HG03558 (cell line): ENCODE results near the gene HDAC2.
"Not testable (repeated sequence)": the region's sequence is repeated elsewhere in the genome, so short reads cannot be mapped to it uniquely, and the experiment has no call there.

Source experiments
- ATAC-seq: cut with Tn5 transposase; IDR thresholded peaks from one replicate; pipeline ENCODE4 v1.9.1; 2021; ENCODE audit warnings: moderate number of reproducible peaks; ENCODE audit not compliant: unreplicated experiment; ENCODE audit errors: extremely low read depth

The HDAC2 gene

DNA sequence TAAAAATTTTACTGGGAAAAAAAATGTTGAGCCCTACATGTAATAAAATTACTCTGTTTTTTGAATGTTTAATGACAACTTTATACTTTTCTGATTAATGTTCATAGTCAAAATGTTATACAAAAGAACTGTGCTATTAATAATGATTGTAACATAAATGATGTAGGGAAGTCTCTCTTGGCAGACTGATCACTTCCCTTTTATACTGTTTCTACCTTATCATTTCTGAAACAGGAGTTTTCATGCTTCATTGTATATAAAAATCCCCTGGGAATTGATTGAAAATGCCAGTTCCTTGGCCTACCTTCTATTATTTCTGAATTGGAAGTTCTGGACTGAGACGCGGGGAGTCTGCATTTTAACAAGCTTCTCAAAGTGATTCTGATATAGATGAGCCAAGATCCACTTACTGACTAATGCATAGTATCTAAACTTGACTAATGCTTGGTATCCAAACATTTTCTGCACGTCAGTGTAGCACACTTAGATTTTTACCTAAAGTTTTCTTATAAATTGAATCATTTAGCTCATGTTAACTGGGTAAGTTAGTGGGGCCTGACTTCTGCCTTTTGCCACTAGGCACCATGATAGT lies 7.2 kb upstream of the HDAC2 start:
- no peak for ATAC-seq

DNA sequence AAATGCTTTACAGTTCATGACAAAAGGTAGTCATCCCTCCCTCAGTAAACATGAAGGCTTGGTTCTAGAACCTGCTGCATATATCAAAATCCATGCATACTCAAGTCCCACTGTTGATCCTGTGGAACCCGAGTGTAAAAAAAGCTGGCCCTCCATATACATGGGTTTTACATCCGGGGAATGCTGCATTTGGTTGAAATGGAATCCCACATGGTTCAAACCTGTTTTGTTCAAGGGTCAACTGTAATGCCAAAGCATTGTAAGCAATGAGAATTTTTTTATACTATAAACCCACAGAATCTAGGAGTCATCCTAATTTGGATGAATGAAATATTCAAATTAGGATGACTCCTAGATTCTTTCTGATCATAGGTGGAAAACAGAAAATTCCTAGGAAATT lies 5.9 kb upstream of the HDAC2 start:
- ATAC-seq = no peak

DNA sequence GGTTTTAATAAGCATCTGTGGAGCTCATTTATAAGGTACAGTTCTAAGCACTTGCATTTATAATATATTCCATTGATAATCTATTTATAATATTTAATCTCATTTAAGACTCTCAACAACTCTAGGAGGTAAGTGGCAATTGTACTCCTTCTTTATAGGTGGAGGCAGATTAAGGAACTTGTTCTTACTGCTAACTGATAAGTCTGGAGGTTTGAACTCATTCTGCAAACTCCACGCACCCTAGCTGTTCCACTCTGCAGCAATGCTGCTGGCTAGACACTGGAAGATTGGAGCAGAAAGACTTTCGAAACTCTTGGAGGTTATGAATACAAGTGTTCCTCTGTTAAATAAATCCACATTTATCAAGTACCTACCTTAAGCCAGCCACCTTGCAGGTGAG lies 793 bp upstream of the HDAC2 start:
- no peak for ATAC-seq

DNA sequence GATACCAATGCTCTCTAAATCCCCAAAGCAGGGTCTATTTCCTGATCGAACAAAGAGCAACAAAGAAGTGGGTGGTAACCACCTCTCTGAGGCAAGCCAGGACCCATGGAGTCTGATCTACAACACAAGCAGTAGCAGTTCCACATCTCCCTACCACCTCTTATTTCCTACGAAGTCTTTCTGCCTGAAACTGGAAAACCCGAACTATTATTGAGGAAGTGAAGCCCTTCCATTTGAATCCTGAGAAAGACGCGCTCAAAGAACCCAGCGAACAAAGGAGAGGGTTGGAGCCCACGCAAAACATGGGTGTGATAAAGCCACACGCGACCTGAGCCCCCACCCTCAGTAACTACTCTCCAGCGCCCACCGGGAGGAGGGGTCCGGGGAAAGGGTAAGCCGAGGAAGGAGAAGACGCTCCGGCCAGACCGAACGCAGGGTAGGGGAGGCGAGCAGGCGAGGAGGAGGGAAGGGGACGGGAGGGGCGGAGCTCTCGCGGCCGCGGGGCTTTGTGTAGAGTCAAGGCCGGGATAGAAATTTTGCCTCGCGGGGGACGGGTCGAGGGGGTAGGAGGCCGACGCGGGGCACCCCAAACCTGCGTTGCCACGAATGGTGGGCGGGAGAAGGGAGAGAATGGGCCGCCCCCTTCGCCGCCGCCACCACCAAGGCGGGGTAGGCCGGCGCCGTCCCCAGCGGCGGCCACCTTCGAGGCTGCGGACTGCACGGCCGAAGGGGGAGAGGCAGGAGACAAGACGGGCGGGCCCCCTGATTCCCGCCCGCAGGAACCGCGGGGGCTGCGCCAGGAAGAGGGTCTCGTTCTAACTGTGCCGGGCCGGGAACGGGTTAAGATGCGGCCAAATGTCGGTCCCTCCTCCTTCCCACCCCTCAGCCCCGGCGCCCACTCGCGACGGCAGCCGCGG lies 802 bp downstream of the HDAC2 start:
- ATAC-seq = peak; percentile 3

DNA sequence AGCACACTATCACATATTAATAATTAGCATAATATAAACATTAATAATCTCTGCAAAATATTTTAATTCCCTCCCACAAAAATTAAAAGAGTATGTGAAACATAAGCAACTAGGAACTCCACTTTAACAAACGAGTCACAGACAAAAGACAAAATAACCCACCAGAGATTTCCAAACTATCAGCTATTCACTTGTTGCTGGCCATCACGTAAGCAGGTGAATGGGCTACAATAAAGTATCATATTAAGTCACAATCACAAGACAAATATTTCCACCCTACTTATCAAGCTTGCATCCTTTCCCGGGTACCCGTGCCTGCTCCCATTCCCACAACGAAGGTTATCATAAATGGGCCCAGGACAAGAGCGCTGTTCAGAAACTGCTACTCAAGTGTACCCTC lies 2.5 kb downstream of the HDAC2 start:
- ATAC-seq = no peak

DNA sequence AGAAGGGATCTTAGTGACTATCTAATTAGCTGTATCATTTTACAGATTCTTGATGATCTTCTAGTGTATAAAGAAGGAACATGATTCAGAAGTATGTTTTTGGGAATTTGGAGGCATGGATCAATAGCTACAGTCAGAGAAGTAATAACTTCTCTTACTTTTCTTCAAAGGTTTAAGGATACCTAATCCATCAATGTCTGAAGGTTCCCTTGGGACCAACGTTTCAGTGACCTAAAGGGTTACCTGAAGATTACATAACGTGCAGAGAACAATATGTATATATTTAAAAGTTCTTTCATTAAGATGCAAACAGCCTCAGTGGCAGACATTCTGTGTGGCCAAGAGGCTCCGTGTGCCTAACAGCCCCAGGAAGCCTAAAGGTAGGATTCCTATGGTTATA lies 3.2 kb downstream of the HDAC2 start:
- no peak for ATAC-seq

DNA sequence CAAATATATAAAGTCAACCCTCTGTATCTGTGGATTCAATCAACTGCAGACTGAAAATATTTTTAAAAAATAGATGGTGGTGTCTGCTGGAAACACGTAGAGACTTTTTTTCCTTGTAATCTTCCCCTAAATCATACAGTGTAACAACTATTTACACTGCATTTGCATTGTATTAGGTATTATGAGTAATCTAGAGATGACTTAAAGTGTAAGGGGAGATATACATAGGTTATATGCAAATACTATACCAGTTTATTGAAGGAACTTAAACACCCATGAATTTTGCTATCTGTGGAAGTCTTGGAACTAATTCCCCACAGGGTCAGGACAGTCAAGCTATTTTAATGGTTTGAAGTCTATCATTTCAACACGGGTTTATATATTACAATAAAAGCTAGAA lies 10.2 kb downstream of the HDAC2 start:
- peak; percentile 67 for ATAC-seq

DNA sequence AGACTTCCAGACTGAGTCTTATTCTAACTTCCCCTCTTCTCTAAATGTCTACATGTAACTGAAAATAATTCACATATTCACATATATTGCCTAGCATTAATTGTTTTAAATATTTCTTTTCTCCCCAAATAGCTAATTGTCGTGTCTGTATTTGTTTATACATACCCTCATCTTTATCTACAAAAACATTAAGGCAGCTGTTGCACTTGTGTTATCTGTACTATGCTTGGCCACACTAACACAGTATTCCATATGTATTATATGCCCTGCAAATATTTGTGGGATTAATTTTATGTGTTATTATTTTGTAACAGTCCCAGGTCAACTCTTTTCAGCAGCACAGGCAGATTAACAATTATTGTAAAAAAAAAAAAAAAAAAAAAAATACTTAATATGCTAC lies 11.7 kb downstream of the HDAC2 start:
- no peak for ATAC-seq

DNA sequence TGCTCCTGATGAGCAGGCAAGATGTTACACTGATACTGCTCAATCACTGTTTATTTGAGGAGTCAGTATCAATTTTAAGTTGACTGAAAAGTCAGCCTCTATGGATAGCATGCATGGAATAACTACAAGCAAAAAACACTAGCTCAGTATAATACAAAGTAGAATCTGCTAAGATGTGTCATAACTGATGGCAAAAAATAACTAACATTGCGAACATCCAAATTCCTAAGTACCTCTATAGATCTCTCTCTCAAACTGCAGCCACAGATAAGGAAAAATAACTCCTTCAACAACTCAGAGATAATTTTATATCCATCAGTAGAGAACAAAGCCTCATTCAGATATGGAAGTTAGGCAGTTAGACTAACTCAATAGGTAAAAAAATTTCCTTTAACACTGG lies 16.3 kb downstream of the HDAC2 start:
- no peak for ATAC-seq

DNA sequence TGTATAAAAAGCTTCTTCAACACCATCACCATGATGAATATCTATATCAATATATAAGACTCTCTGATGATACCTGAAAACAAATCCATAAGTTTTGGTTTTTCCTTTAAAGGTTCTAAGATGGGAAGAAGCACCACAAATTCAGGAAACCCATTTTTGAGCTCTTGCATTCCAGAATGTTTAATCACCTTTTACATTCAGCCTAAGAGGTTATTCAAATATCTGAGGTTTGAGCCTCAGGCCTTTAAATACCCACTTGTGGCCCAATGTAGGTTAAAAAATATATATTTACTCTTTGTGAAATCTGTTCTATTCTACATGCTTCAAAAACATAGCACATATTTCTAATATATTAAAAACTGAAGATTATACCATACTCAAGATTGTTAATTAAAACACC lies 17.6 kb downstream of the HDAC2 start:
- ATAC-seq = no peak

DNA sequence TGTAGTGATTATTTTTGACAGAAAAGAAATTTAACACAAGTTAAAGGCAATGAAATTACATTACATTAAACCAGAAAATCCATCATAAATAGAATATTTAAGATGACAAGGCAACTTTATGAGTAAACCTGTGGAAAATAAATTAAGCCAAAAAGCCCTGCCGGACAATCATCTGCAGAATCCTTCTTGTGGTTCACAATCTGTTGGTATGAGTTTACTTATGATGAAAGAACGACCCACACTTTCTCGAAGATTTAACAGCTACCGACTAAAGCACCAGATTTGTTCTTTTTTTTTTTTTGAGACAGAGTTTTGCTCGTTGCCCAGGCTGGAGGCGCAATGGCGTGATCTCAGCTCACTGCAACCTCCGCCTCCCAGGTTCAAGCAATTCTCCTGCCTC lies 21.4 kb downstream of the HDAC2 start:
- no peak for ATAC-seq

DNA sequence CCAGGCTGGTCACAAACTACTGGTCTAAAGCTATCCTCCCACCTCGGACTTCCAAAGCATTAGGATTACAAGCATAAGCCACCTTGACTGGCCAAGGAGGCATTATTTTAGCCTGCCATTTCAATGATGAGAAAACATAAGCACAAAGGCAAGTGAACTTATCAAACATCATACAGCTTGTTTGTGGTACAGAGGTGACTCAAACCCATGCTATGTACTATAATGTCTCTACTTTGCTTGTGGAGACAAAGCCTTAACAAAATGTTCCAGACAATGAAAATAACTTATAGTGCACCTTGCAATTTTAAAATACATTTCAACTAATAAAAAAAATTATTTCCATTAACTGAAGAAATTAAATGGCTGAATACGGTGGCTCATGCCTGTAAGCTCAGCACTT lies 26.2 kb downstream of the HDAC2 start:
- ATAC-seq = no peak

DNA sequence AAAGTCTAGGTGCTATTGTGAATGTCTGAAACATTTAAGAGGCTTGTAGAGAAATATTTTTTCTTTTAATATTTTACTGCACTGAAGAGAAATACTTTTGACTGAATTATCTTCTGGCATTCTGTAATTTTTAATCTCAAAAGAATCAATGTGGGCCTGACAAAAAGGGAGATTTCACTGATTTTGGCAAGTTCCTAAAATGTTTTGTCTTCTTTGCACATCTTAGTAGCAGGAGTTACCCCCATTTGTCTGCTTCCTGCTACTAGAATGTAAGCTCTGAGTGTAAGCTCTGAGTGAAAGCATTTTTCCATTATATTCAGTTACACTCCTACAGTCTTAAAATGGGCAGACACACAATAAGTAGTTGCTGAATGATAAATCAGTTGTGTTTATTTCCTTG lies 31.1 kb downstream of the HDAC2 start:
- no peak for ATAC-seq

DNA sequence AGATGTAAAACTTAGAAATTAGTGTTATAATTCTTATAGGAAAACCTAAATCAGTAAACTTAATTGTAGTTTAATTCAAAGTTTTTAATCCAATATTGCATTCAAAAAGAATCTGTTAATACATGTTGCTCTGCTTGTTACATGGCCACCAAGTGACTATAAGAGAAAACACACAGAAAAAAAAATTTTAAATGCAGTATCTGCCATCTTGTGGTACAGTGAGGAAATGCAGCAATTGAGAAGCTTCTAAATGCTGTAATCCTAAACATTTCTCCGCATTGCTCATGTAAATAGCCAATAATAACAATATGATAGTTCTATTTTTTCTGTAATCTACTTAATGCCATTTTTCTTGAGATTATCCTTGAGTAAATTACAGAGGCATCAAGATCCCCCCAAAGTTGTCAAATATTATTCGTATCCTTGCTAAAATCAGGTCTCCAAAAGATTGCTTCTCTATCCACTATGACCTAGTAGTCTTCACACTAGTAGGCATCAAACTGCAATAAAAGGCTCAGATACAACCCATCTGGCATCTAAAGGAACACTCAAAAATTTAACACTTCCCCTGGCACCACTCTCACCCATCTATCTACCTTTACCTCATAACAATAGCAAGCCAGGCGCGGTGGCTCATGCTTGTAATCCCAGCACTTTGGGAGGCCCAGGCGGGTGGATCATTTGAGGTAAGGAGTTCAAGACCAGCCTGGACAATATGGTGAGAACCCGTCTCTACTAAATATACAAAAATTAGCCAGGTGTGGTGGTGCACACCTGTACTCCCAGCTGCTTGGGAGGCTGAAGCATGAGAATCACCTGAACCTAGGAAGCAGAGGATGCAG lies 34.6 kb downstream of the HDAC2 start:
- peak; percentile 69 for ATAC-seq

DNA sequence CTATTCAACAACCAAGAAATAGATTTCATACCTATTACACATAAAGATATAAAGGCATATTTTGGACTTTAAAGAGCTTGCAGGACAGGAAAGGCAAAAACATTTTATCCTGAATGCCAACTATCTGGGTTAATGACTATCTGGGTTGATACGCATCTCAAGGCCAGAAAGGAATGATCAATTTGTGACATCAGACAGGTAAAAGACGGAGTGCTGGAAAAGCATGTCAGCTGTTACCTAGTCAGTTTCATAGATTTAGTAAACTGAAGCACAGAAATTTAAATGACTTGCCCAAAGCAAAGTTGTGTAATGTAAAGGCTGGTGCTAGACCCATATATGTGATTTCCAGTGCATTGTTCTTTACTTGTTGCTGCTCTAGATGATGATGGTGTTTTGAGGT lies 36.8 kb downstream of the HDAC2 start:
- no peak for ATAC-seq

DNA sequence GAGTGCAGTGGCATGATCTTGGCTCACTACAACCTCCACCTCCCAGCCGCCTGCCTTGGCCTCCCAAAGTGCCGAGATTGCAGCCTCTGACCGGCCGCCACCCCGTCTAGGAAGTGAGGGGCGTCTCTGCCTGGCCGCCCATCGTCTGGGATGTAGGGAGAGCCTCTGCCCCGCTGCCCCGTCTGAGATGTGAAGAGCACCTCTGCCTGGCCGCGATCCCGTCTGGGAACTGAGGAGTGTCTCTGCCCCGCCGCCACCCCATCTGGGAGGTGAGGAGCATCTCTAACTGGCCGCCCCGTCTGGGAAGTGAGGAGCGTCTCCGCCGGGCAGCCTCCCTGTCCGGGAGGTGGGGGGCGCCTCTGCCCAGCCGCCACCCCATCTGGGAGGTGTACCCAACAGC lies 39.0 kb downstream of the HDAC2 start:
- ATAC-seq = not testable (repeated sequence)

DNA sequence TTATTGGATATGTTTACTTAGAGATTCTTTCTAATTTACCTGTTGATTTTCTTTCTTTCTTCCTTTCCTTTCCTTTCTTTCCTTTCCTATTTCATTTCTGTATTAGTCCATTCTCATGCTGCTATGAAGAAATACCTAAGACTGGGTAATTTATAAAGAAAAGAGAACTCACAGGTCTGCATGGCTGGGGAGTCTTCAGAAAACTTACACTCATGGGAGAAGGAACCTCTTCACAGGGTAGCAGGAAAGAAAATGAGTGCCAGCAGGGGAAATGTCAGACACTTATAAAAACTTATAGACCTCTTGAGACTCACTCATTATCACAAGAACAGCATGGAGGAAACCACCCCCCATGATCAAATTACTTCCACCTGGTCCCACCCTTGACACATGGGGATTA lies 40.8 kb downstream of the HDAC2 start:
- no peak for ATAC-seq

DNA sequence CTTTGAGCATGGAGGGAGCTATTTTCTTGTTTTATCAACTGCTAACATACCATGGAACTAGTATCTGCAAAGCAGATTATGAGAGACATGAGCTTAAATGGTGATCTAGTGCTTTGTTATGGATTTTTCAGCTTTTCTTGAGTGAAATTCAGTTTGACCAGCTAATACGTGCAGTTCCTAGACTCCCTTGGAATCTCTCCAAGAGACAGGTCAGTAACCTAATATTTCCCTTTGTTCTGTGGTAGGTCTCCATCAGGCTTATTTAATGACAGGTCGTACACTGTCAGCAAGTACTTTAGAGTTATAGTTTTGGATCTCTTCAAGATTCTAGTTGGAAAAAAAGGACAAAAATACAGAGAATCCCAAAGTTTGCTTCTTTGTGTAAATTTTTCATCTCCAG lies 43.9 kb downstream of the HDAC2 start:
- no peak for ATAC-seq

DNA sequence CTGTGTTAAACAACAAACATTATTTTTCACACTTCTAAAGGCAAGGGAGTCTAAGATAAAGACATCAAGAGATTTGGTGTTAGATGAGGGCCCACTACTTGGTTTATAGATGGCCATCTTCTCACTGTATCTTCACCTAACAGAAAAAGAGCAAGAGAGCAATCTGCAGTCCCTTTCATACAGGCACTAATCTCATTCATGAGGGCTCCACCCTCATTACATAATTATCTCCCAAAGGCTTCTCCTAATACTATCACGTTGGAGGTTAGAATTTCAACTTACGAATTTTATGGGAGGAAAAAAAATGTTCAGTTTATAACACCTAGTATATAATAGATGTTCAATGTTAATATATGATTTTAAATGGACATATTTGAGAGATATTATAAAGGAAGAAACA lies 45.6 kb downstream of the HDAC2 start:
- no peak for ATAC-seq

DNA sequence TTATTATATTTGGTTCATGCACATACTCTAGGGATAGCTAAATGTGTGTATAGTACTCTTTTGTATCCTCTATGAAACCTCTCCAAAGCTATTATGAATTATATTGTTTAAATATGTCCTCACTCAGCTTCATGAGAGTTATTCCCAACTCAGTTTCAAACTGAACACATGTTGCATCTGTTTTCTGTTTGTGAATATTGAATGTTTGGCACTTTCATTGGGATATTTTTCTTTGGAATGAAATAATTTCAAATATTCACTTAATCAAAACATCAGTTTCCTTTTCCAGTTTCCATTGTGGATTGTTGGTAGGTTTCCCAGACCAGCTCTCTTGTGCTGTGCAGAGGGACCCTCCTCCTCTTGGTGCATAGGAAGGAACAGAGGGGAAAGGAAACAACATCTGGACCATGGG lies 46.6 kb downstream of the HDAC2 start:
- no peak for ATAC-seq

DNA sequence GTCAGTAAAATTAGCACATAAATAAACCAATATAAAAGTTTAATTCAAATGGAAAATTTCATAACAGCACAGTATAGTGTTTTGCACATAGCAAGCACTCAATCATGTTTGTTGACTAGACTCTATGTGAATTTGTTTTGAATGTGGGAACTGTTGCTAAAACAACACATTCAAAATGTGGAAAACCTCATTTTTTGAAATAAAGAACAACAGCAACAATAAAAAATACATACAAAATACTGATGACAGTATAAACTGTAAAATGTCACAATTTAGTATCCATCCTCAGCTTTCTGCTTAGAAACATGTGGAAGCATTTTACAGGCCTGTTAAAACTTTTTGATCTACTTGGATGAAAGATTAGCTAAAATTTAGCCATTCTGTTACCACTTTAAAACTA lies 47.4 kb downstream of the HDAC2 start:
- ATAC-seq = no peak
